Endothelial cell of umbilical vein (primary cell): ENCODE data around the gene NCKAP5. TPM values are rescaled to one million over a fixed set of nuclear protein-coding genes. Genes with fewer than 3 reads are reported as not detected.
A peak's percentile ranks its signal among the peaks of the same experiment; 100 is the strongest.

Experiments used
- BruUV-seq: library from RNA; stranded (reverse); fragments of 400-500 nt; replicated peaks from 2 replicates; lab custom pipeline; 2021; lab: Mats Ljungman, UMichigan
- CTCF ChIA-PET: fragments of 300-600, 350-600 bp; sonication (Branson Sonifier 250); formaldehyde crosslinking; loops from one replicate; lab custom pipeline; 2021; ENCODE audit warnings: antibody characterized with exemption, inconsistent platforms; lab: Charles Lee
- POLR2A ChIA-PET: fragments of 300-600, 350-600 bp; sonication (Branson Sonifier 250); formaldehyde crosslinking; loops from one replicate; lab custom pipeline; 2021; ENCODE audit warnings: antibody characterized with exemption, inconsistent platforms; lab: Charles Lee
- DNase-seq: peaks from one replicate; pipeline ENCODE4 v3.0.0-alpha.2; 2011; ENCODE audit warnings: low read depth, low spot score
- FAIRE-seq: peaks from 2 replicates; lab custom pipeline; 2011; peaks lifted over from hg19 to GRCh38; lab: Jason Lieb, UNC
- H2AFZ ChIP-seq: 2 replicates; pipeline ENCODE4 v1.6.0; 2012; ENCODE audit warnings: low read depth, low read length, control low read depth, inconsistent platforms
- H3K27ac ChIP-seq: 2 replicates; pipeline ENCODE4 v1.5.1; 2011; ENCODE audit warnings: low read depth, mild to moderate bottlenecking, control low read depth, low read length, moderate library complexity; ENCODE audit not compliant: insufficient read depth
- H3K27me3 ChIP-seq, 2 experiments: 2 replicates each; pipeline versions ENCODE4 v1.6.0 to v1.6.1; 2011; ENCODE audit warnings: low read length in 2 of 2, mixed read lengths in 1 of 2; ENCODE audit not compliant: control insufficient read depth in 2 of 2, insufficient read depth in 2 of 2
- H3K36me3 ChIP-seq, 2 experiments: 2 replicates in 1 of 2; 3 replicates in 1 of 2; pipeline ENCODE4 v1.5.1; 2011; ENCODE audit warnings: low read length in 2 of 2, mild to moderate bottlenecking in 1 of 2, moderate library complexity in 1 of 2; ENCODE audit not compliant: control insufficient read depth in 2 of 2, insufficient read depth in 2 of 2; ENCODE audit errors: extremely low read depth in 1 of 2
- H3K4me1 ChIP-seq: 3 replicates; pipeline ENCODE4 v1.5.1; 2011; ENCODE audit warnings: mild to moderate bottlenecking, low read length; ENCODE audit not compliant: control insufficient read depth, insufficient read depth; ENCODE audit errors: extremely low read depth
- H3K4me2 ChIP-seq: 2 replicates; pipeline ENCODE4 v1.6.1; 2011; ENCODE audit warnings: low read length, control low read depth, mixed read lengths; ENCODE audit not compliant: insufficient read depth
- H3K4me3 ChIP-seq, 3 experiments: fragments of 200-600 bp in 1 of 3; sonication (generic), shearing (Covaris generic) in 1 of 3; replicated peaks in 1 of 3; 2 replicates each; pipeline ENCODE4 v1.5.1; 2011 to 2016; ENCODE audit warnings: control low read depth in 3 of 3, low read length in 3 of 3, mild to moderate bottlenecking in 2 of 3, inconsistent platforms in 1 of 3, low read depth in 1 of 3, moderate library complexity in 1 of 3; ENCODE audit not compliant: insufficient read depth in 1 of 3
- H3K79me2 ChIP-seq: 2 replicates; pipeline ENCODE4 v1.6.0; 2012; ENCODE audit warnings: low read length, inconsistent platforms; ENCODE audit not compliant: control insufficient read depth, insufficient read depth
- H3K9ac ChIP-seq: replicated peaks from 2 replicates; pipeline ENCODE3; 2011; ENCODE audit warnings: low read length, control low read depth; ENCODE audit not compliant: insufficient read depth; ENCODE audit errors: extremely low read depth
- H3K9me1 ChIP-seq: replicated peaks from 3 replicates; pipeline ENCODE4 v1.6.0; 2011; ENCODE audit warnings: mild to moderate bottlenecking, low read length; ENCODE audit not compliant: control insufficient read depth, insufficient read depth; ENCODE audit errors: extremely low read depth
- H3K9me3 ChIP-seq: replicated peaks from 2 replicates; pipeline ENCODE4 v1.5.1; 2012; ENCODE audit warnings: low read length, inconsistent platforms; ENCODE audit not compliant: control insufficient read depth, insufficient read depth
- H4K20me1 ChIP-seq: replicated peaks from 2 replicates; pipeline ENCODE3; 2011; ENCODE audit warnings: mild to moderate bottlenecking, low read length; ENCODE audit not compliant: control insufficient read depth, insufficient read depth; ENCODE audit errors: extremely low read depth
- EZH2 ChIP-seq: IDR thresholded peaks from 2 replicates; pipeline ENCODE4 v1.6.1; 2012; ENCODE audit warnings: borderline replicate concordance, low read depth, mild to moderate bottlenecking, moderate library complexity, low read length, inconsistent platforms; ENCODE audit not compliant: severe bottlenecking
- FOS ChIP-seq: IDR thresholded peaks from 2 replicates; pipeline ENCODE4 v1.6.1; 2011; ENCODE audit warnings: mild to moderate bottlenecking, low read length, moderate library complexity, borderline replicate concordance; ENCODE audit not compliant: insufficient read depth
- GATA2 ChIP-seq: IDR thresholded peaks from 2 replicates; pipeline ENCODE4 v1.7.0; 2011; ENCODE audit warnings: low read depth, mild to moderate bottlenecking, moderate library complexity, mixed read lengths, low read length; ENCODE audit not compliant: insufficient read length, insufficient read depth
- JUN ChIP-seq: IDR thresholded peaks from 2 replicates; pipeline ENCODE4 v1.6.1; 2011; ENCODE audit warnings: borderline replicate concordance, low read depth; ENCODE audit not compliant: insufficient read length, insufficient read depth
- MYC ChIP-seq: IDR thresholded peaks from one replicate; pipeline ENCODE4 v1.6.1; 2011; ENCODE audit warnings: mild to moderate bottlenecking, low read depth, low read length
- POLR2A ChIP-seq: IDR thresholded peaks from 2 replicates; pipeline ENCODE4 v1.6.1; 2012; ENCODE audit warnings: low read depth, mild to moderate bottlenecking, control low read depth, low read length
- POLR2AphosphoS5 ChIP-seq: IDR thresholded peaks from 2 replicates; pipeline ENCODE4 v1.6.1; 2012; ENCODE audit warnings: low read depth, mild to moderate bottlenecking, control low read depth, low read length, moderate library complexity; ENCODE audit not compliant: insufficient read depth
- dilution Hi-C: fragments of 300-500 bp; cut with MboI; formaldehyde crosslinking; loops from one replicate; pipeline ENCODE4 v1.15.0; 2019; ENCODE audit warnings: low sequenced_read_pairs; ENCODE audit not compliant: extremely low pct_ligation_motif_present
- intact Hi-C: fragments of 100-400 bp; cut with micrococcal nuclease; formaldehyde crosslinking; loops from one replicate; pipeline ENCODE4 v1.10.0; 2022
- polyA plus RNA-seq, 4 experiments: library from polyadenylated mRNA; depleted of rRNA in 3 of 4; stranded (reverse) in 3 of 4; unstranded in 1 of 4; fragments of >200 nt; gene quantifications; 2 replicates each; pipeline versions ENCODE4 v1.2.1 to v1.2.3, GENCODE V29; 2011 to 2012; ENCODE audit warnings: missing spikeins in 1 of 4
- total RNA-seq: library from RNA; stranded (reverse); gene quantifications from 2 replicates; pipeline ENCODE4 v1.2.3, GENCODE V29; 2021
- TF ChIP-seq, protein P1 (sequence below): IDR thresholded peaks from 2 replicates; pipeline ENCODE4 v1.6.1; 2011; ENCODE audit not compliant: insufficient read depth, insufficient read length
- TF ChIP-seq, protein P2 (sequence below), 2 donors: IDR thresholded peaks; 1 replicate in 1 of 2; 2 replicates in 1 of 2; pipeline ENCODE4 v1.5.1; 2011; ENCODE audit warnings: low read length in 2 of 2, mild to moderate bottlenecking in 2 of 2, moderate library complexity in 2 of 2, control low read depth in 1 of 2, inconsistent platforms in 1 of 2, low read depth in 1 of 2; ENCODE audit not compliant: insufficient read depth in 1 of 2; ENCODE audit errors: extremely low read depth in 1 of 2

NCKAP5 gene
- total and polyA plus RNA-seq, 2 donors (not counting 3 experiments of a cell fraction or from before 2014, with no cell fraction given) = 0.47 to 3.3 TPM

DNA sequence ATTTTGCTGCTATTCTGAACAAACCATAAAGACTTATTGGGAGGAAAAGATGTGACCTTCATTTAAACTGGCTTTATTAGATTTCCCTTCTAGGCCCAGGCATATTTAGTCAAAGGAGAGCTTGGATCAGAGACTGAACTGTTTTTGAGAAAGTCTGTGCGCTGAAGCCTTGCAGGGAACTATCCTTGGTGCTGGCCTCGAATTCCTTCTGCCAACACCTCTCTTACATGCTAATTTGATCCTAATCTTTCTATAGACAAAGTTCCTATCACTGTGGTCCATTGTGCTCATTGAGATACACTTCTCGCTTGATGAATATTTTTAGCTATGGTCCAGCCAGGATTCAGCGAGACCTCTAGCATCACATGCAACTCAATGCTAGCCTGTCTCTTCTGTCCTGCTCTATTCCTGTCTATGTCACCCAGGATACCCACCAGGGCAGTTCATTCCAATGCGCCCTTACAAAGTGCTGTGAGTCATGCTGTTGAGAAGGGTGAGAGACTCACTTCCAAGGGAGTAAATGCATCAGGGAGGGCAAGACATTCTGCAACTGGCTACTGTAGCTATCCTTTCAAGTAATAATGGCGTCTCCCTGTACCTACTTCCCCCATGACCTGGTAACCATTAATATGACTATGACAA, 541.6 kb downstream of the NCKAP5 start:
- no peak overlapping the region for H3K9ac ChIP-seq
- no peak overlapping the region for H3K27ac ChIP-seq
- peak; percentile 3 for DNase-seq
- no peaks in the 10 kb centered on the region for H3K9me1 ChIP-seq
- no peaks in the 10 kb centered on the region for H4K20me1 ChIP-seq
- no peak overlapping the region for H3K4me2 ChIP-seq
- no peaks in the 10 kb centered on the region for H3K79me2 ChIP-seq
- FAIRE-seq = no peak
- H3K4me3 ChIP-seq = no peak overlapping the region
- no peaks in the 10 kb centered on the region for H3K27me3 ChIP-seq
- no peak overlapping the region for H2AFZ ChIP-seq
- intact Hi-C loops = no loop called here
- BruUV-seq = no TSS peak
- H3K36me3 ChIP-seq = no peaks in the 10 kb centered on the region
- ChIA-PET CTCF (no interaction called here), POLR2A (no interaction called here)
- no peaks in the 10 kb centered on the region for H3K9me3 ChIP-seq
- dilution Hi-C loops = no loop called here
- no peaks in the 10 kb centered on the region for H3K4me1 ChIP-seq
- TF ChIP-seq, protein P1, sequence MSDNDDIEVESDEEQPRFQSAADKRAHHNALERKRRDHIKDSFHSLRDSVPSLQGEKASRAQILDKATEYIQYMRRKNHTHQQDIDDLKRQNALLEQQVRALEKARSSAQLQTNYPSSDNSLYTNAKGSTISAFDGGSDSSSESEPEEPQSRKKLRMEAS = no peak
- no peak for TF ChIP-seq POLR2AphosphoS5
- TF ChIP-seq GATA2 = no peak
- TF ChIP-seq POLR2A = no peak
- no peak for TF ChIP-seq JUN
- TF ChIP-seq EZH2 = no peak
- TF ChIP-seq FOS = no peak
- TF ChIP-seq, protein P2, sequence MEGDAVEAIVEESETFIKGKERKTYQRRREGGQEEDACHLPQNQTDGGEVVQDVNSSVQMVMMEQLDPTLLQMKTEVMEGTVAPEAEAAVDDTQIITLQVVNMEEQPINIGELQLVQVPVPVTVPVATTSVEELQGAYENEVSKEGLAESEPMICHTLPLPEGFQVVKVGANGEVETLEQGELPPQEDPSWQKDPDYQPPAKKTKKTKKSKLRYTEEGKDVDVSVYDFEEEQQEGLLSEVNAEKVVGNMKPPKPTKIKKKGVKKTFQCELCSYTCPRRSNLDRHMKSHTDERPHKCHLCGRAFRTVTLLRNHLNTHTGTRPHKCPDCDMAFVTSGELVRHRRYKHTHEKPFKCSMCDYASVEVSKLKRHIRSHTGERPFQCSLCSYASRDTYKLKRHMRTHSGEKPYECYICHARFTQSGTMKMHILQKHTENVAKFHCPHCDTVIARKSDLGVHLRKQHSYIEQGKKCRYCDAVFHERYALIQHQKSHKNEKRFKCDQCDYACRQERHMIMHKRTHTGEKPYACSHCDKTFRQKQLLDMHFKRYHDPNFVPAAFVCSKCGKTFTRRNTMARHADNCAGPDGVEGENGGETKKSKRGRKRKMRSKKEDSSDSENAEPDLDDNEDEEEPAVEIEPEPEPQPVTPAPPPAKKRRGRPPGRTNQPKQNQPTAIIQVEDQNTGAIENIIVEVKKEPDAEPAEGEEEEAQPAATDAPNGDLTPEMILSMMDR (IDR thresholded peaks at IDR 0.05; ENCODE audit: extremely low read depth in 1 of 2, insufficient read depth in 1 of 2, low read depth in 1 of 2, low read length in 2 of 2) = no peak
- TF ChIP-seq MYC = no peak
